Neural cell (in vitro differentiated cells): ENCODE data around the gene CPNE1. TPM values are rescaled to one million over a fixed set of nuclear protein-coding genes. Genes with fewer than 3 reads are reported as not detected.

Experiments
- H2AFZ ChIP-seq: fragments of 200-600, 300-800 bp; sonication (generic), shearing (Covaris generic); 2 replicates; pipeline ENCODE4 v1.6.0; 2014; ENCODE audit warnings: low read depth, mild to moderate bottlenecking, antibody characterized with exemption, low read length, moderate library complexity
- H3F3A ChIP-seq: fragments of 200-600 bp; shearing (Covaris generic); 2 replicates; pipeline ENCODE4 v1.6.1; 2016; ENCODE audit warnings: mild to moderate bottlenecking, moderate library complexity, mixed read lengths, antibody characterized with exemption, low read length; ENCODE audit not compliant: insufficient read depth, poor library complexity, severe bottlenecking
- H3K27ac ChIP-seq: fragments of 200-600, 300-800 bp; sonication (generic), shearing (Covaris generic); 2 replicates; pipeline ENCODE4 v1.5.1; 2014; ENCODE audit warnings: mild to moderate bottlenecking, low read length, moderate library complexity
- H3K27me3 ChIP-seq: fragments of 300-800, 200-600 bp; sonication (generic), shearing (Covaris generic); 2 replicates; pipeline ENCODE4 v1.6.0; 2014; ENCODE audit warnings: mild to moderate bottlenecking, low read depth, low read length, moderate library complexity; ENCODE audit not compliant: insufficient read depth
- H3K36me3 ChIP-seq: fragments of 300-800, 200-600 bp; sonication (generic), shearing (Covaris generic); 2 replicates; pipeline ENCODE4 v1.5.1; 2014; ENCODE audit warnings: mild to moderate bottlenecking, antibody characterized with exemption, low read length, moderate library complexity; ENCODE audit not compliant: insufficient read depth
- H3K4me2 ChIP-seq: fragments of 300-800, 200-600 bp; sonication (generic), shearing (Covaris generic); 2 replicates; pipeline ENCODE4 v1.6.0; 2014; ENCODE audit warnings: mild to moderate bottlenecking, low read length
- H3K4me3 ChIP-seq: fragments of 300-800, 200-600 bp; sonication (generic), shearing (Covaris generic); 2 replicates; pipeline ENCODE4 v1.5.1; 2014; ENCODE audit warnings: mild to moderate bottlenecking, low read length, moderate library complexity
- H3K79me2 ChIP-seq: fragments of 200-600 bp; shearing (Covaris generic); replicated peaks from 2 replicates; pipeline ENCODE4 v1.6.0; 2014; ENCODE audit warnings: mild to moderate bottlenecking, low read length, moderate library complexity; ENCODE audit not compliant: insufficient read depth
- H3K9ac ChIP-seq: fragments of 300-800, 200-600 bp; sonication (generic), shearing (Covaris generic); 2 replicates; pipeline ENCODE4 v1.6.1; 2016; ENCODE audit warnings: mild to moderate bottlenecking, low read length, mixed read lengths
- H3K9me2 ChIP-seq: fragments of 200-600 bp; shearing (Covaris generic); 2 replicates; pipeline ENCODE4 v1.6.1; 2016; ENCODE audit warnings: mild to moderate bottlenecking, low read length, mixed read lengths; ENCODE audit not compliant: insufficient read depth
- H3K9me3 ChIP-seq: fragments of 200-600, 300-800 bp; sonication (generic), shearing (Covaris generic); 2 replicates; pipeline ENCODE4 v1.6.1; 2016; ENCODE audit warnings: mild to moderate bottlenecking, mixed run types, low read length, moderate library complexity, mixed read lengths
- H4K20me1 ChIP-seq: fragments of 200-600 bp; shearing (Covaris generic); 2 replicates; pipeline ENCODE4 v1.6.1; 2016; ENCODE audit warnings: mild to moderate bottlenecking, mixed run types; ENCODE audit not compliant: insufficient read depth
- CTCF ChIP-seq: fragments of 450-650 bp; IDR thresholded peaks from 2 replicates; pipeline ENCODE4 v1.5.1; 2014; ENCODE audit warnings: antibody characterized with exemption, mild to moderate bottlenecking, moderate library complexity; ENCODE audit not compliant: poor library complexity, severe bottlenecking
- EP300 ChIP-seq: fragments of 450-650 bp; conservative IDR thresholded peaks from 2 replicates; pipeline ENCODE4 v1.6.1; 2014; ENCODE audit warnings: antibody characterized with exemption, mild to moderate bottlenecking, moderate library complexity; ENCODE audit not compliant: poor library complexity, severe bottlenecking
- EZH2 ChIP-seq: fragments of 200-600, 300-800 bp; shearing (Covaris generic), sonication (generic); IDR thresholded peaks from 2 replicates; pipeline ENCODE4 v1.6.1; 2014; ENCODE audit warnings: antibody characterized with exemption, low read length, borderline replicate concordance, mild to moderate bottlenecking; ENCODE audit not compliant: insufficient read depth, poor library complexity, severe bottlenecking
- MXI1 ChIP-seq: fragments of 450-650 bp; conservative IDR thresholded peaks from 2 replicates; pipeline ENCODE4 v1.6.1; 2014; ENCODE audit warnings: antibody characterized with exemption, mild to moderate bottlenecking; ENCODE audit not compliant: poor library complexity, severe bottlenecking
- POLR2AphosphoS5 ChIP-seq: IDR thresholded peaks from 2 replicates; pipeline ENCODE4 v1.6.1; 2012
- RAD21 ChIP-seq: fragments of 450-650 bp; conservative IDR thresholded peaks from 2 replicates; pipeline ENCODE4 v1.6.1; 2014; ENCODE audit warnings: antibody characterized with exemption, mild to moderate bottlenecking, moderate library complexity
- REST ChIP-seq: IDR thresholded peaks from 2 replicates; pipeline ENCODE4 v1.6.1; 2012; ENCODE audit warnings: borderline replicate concordance
- SMC3 ChIP-seq: fragments of 450-650 bp; conservative IDR thresholded peaks from 2 replicates; pipeline ENCODE4 v1.6.1; 2014; ENCODE audit warnings: antibody characterized with exemption, mild to moderate bottlenecking, moderate library complexity; ENCODE audit not compliant: poor library complexity
- TAF1 ChIP-seq: IDR thresholded peaks from 2 replicates; pipeline ENCODE4 v1.6.1; 2012; ENCODE audit warnings: low read depth
- polyA plus RNA-seq: library from polyadenylated mRNA; depleted of rRNA; stranded (reverse); fragments of >200 nt; gene quantifications from 2 replicates; pipeline ENCODE4 v1.2.3, GENCODE V29; 2014

CPNE1 gene
- polyA plus RNA-seq, 1 donor from 2014 or later = 148 TPM

- H3K9ac ChIP-seq = no peak overlapping the region
- no peaks in the 10 kb centered on the region for H3K36me3 ChIP-seq
- H3K9me2 ChIP-seq = no peaks in the 10 kb centered on the region
- TF ChIP-seq RAD21 (no peak), CTCF (no peak), TAF1 (no peak), EZH2 (no peak), MXI1 (no peak), EP300 (no peak), POLR2AphosphoS5 (no peak), REST (no peak), SMC3 (no peak)
- H2AFZ ChIP-seq = no peak overlapping the region
- peaks cover 67% of the 10 kb centered on the region for H3K79me2 ChIP-seq
- H3F3A ChIP-seq = peaks cover 4% of the 10 kb centered on the region
- no peak overlapping the region for H3K4me3 ChIP-seq
- H3K27ac ChIP-seq = no peak overlapping the region
- H3K9me3 ChIP-seq = no peaks in the 10 kb centered on the region
- H3K27me3 ChIP-seq = no peaks in the 10 kb centered on the region
- no peaks in the 10 kb centered on the region for H4K20me1 ChIP-seq
- no peak overlapping the region for H3K4me2 ChIP-seq
Observed at GRCh38 chr20:35638751-35639150, 25.9 kb downstream of the CPNE1 start.

DNA sequence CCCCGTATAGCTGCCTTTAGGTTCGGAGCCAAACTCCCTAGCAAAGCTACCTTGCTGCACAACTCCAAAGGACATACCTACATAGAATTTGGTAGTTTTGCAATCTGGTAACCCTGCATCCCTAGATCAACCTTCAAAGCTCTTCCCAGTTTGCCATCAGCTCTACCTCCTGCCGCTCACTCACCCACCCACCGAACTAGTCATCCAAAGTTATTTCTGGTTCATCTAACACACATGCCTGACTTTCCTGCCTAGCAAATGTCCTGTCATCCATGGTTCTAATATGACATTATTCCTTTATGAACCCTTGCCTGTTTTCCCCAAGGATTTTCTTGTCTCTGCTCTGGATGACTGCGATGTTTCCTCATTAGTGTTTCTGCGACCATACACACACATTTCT, 27.4 kb downstream of the CPNE1 start:
- peaks cover 63% of the 10 kb centered on the region for H3K79me2 ChIP-seq

More for the DNA sequence above, 27.4 kb downstream of the CPNE1 start:
- no peak for TF ChIP-seq TAF1
- no peak for TF ChIP-seq POLR2AphosphoS5
- TF ChIP-seq CTCF = no peak
- no peak for TF ChIP-seq RAD21
- TF ChIP-seq MXI1 = no peak
- no peak for TF ChIP-seq EZH2
- no peak for TF ChIP-seq SMC3
- TF ChIP-seq EP300 = no peak
- Histone ChIP-seq H3K4me2 (no peak overlapping the region), H3K9ac (no peak overlapping the region), H2AFZ (no peak overlapping the region), H3F3A (peaks cover 4% of the 10 kb centered on the region), H3K9me3 (no peaks in the 10 kb centered on the region), H3K4me3 (no peak overlapping the region), H3K36me3 (no peaks in the 10 kb centered on the region), H3K9me2 (no peaks in the 10 kb centered on the region), H3K27ac (no peak overlapping the region), H4K20me1 (no peaks in the 10 kb centered on the region), H3K27me3 (no peaks in the 10 kb centered on the region)
